GM18526 (cell line): ENCODE data around the gene DDR2.

Experiments used
- POLR2A ChIP-seq: IDR thresholded peaks from 3 replicates; pipeline ENCODE4 v1.6.1; 2011; ENCODE audit not compliant: insufficient read length; ENCODE audit errors: extremely low read depth

The DDR2 gene

GRCh38 chr1:162679298-162679697 lies 47.0 kb downstream of the DDR2 start:
- no peak for TF ChIP-seq POLR2A

- TF ChIP-seq POLR2A: no peak
These were observed 48.3 kb downstream of the DDR2 start for GRCh38 chr1:162680419-162681121.

DNA sequence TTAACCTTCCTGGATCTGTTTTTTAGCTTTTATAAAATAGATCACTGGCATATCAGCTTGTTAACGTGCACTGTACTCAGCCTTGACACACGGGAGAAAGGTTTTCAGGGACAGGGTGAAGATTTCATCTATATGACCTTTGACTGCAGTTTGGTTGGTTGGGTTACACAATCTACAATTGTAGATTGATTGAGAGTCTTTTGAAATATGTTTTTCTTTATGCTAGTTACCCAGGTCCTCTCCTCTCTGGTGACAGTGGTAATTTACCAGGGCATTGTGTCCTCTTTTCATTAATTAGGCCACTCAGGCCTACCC lies 48.8 kb downstream of the DDR2 start:
- no peak for TF ChIP-seq POLR2A

DNA sequence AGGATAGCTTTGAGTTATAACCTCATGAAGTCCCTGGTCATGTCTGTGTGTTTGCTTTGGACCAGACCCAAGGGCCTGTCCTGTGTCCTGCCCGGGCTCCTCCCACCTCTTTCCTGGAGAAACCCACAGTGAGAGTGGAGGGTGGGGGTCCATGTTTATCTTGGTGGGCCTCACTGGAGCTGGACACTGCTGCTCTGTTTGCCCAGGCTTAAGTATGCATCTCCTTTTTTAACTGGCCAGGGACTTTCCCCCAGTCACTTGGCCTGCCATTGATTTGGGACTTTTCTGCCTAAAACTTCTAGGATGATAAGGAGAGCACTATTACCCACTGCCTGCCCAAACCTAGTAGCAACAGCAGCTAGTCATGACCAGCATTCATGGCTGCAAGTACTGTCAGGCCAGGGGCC lies 49.8 kb downstream of the DDR2 start:
- TF ChIP-seq POLR2A: no peak

GRCh38 chr1:162687870-162688269 lies 55.6 kb downstream of the DDR2 start:
- TF ChIP-seq POLR2A: no peak

GRCh38 chr1:162688521-162688920 lies 56.3 kb downstream of the DDR2 start:
- no peak for TF ChIP-seq POLR2A

DNA sequence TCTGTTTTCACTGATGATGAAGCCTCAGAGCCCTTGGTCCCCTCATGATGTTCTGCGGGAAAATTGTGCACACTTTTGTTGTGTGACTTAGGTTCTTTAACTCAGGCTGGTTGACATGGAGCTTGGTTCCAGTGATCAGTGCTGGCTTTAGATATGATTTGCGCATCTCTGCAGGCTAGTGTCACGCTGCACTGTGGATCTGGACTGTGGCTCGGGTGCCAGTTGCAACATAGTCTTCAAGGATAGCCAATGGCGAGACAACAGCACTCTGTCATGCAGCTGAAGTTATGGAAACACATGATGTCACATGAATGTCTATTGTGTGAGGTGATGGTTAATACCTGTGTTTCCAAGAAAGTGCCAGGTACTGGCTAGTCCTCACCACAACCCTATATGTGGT lies 56.7 kb downstream of the DDR2 start:
- no peak for TF ChIP-seq POLR2A

DNA sequence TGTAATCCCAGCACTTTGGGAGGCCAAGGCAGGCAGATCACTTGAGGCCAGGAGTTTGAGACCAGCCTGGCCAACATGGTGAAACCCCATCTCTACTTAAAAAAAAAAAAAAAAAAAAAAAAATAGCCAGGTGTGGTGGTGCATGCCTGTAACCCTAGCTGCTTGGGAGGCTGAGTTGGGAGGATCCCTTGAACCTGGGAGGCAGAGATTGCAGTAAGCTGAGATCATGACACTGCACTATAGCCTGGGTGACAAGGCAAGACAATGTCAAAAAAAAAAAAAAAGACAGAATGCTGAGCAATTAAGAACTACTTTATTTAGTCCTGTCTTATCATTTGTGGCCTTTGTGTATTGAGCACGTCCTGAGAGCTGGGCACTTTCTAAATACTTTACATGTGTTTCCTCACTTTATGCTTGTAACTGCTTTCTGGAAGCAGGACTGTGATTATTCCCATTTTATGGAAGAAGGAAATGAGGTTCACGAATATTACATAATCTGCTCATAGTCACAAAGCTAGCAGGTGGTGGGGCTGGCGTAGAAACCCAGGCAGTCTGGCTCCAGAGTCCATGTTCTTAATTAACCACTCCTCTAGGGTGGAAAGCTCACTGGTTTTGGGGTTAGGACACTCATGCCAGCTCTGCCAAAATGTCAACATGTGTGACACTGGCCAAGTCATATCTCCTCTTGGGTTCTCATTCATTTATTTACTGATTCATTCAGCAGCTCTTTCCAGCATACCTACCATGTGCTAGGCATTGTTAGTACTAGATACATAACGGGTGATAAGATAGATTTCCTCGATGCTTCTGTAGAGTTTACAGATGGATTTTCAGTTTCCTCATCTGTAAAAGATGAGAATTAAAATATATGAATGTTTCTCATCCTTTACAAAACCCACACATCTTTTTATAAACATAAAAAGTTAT lies 57.7 kb downstream of the DDR2 start:
- no peak for TF ChIP-seq POLR2A

GRCh38 chr1:162690672-162691434 lies 58.6 kb downstream of the DDR2 start:
- no peak for TF ChIP-seq POLR2A

DNA sequence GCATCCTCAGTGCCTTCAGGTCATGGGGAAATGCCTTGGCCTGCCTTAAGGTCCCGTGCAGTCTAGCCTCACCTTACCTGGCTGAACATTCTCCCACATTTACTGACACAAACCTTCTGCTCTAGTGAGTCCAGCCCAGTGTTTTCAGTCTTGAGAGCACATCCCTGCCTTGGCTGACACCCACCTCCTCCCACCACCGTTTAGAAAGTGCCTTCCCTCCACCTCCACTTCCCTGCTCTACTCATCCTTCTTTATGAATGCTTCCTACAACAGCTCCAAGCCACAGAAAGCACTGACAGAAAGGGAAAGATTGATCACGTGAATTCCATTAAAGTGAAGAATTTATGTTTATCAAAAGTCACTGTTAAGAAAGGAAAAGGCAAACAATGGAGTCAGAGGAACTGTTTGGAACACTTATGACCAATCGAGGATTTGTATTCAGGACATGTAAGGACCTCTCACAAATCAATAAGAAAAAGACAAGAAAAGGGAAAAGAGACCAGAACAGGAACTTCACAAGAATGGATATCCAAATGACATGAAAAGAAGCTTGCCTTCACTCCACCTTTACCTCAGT lies 59.8 kb downstream of the DDR2 start:
- TF ChIP-seq POLR2A: no peak

DNA sequence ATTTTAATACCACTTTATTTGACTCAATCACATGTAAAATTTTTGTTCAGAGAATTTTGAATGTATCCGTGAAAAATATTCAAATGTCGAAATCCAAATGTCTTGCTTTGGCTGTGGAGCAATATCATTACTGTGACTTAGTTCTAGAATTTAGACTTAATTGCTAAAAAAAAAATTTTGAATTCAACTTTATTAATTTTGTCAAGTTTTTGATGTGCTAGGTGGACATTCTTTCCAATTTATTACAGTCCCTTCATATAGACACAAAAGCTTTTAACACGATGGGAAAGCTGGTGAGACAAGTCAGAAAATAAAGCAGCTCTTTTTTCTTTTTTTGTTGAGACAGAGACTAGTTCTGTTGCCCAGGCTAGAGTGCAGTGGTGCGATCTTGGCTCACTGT lies 62.6 kb downstream of the DDR2 start:
- no peak for TF ChIP-seq POLR2A

DNA sequence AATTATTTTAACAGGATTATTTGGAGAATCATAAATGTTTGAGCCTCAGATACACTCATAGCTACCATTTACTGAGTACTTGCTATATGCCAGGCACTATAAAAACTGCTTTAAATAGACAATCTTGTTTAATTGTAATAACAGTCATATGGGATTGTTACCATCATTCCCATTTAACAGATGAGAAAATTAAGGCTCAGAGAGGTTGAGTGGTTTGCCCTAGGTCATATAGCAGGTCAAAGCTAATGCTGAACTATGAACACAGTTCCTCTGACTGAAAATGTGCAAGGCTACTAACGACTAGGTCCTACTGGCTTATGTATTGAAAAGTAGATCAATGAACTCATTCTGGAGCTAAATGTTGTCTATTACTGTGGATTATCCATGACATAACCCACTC lies 63.4 kb downstream of the DDR2 start:
- no peak for TF ChIP-seq POLR2A

GRCh38 chr1:162696286-162696862 lies 64.1 kb downstream of the DDR2 start:
- TF ChIP-seq POLR2A: no peak

DNA sequence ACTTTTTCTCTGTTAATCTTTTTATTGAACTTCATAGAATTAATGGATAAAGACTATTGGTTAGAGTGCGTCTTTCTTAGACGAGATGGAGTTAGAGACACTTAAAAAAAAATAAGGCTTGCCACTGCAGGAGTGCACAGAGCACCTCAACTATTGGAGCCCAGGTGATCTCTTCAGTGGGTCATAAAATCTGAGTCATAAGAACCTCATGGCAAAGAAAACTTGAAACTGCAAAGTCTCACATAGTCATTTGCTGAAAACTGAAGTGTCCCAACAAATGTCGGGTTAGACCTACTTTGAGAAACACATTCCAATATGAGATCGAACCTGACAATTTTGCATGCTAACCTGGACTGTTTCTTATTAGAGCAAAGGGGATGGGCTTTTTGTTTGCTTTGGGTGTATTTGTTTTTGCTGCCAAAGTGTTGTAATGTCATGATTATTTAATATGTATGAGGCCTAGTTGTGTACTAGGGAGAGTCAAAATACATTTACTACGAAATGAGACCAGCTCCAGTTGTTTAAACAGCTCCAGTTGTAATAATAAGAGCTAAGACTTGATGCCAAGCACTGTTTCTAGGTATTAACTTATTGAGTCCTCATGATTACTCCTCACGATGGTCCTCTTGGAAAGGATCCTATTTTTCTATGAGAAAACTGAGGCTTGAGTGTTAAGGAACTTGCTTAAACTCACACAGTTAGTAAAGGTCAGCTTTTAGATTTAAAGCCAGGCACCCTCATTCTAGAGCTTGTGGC lies 65.1 kb downstream of the DDR2 start:
- no peak for TF ChIP-seq POLR2A
